ENCODE data around the gene HACD3.
A peak's percentile ranks its signal among the peaks of the same experiment; 100 is the strongest.

The HACD3 gene, protein sequence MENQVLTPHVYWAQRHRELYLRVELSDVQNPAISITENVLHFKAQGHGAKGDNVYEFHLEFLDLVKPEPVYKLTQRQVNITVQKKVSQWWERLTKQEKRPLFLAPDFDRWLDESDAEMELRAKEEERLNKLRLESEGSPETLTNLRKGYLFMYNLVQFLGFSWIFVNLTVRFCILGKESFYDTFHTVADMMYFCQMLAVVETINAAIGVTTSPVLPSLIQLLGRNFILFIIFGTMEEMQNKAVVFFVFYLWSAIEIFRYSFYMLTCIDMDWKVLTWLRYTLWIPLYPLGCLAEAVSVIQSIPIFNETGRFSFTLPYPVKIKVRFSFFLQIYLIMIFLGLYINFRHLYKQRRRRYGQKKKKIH

DNA sequence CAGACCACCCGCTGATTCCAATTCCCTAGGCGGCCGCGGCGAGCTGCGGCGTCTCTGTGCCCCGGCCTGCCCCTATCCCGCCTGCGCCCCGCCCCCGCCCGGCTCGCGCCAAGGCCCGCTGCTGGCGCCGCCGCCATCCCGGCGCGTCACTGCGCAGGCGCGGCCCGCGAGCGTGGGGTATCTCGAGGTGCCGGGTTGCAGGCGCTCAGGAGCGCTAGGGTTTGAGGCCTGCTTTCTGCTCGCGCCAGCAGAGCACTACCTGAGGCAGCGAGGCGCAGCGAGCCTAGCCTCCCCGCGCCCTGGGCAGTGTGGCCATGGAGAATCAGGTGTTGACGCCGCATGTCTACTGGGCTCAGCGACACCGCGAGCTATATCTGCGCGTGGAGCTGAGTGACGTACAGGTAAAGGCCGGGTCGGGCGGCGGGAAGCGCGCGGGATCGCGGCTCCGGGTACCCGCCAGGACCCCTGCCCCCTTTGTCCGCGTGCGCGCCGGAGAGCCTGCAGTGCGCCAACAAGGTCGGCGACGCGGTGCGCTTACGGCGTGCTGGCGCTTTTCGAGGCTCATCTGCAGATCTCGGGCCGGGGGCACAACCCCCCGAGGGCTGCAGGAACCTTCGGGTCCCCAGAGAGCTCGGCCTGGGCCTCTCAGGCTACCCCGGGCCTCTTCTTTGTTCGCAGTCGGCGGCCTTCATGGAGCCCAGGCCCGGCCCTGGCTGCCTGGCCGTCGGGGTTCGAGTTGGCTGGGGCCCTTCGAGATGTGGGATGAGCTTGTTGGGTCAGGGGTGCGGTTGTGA, at the start of gene HACD3:
HACD3 (plus strand) TSS at position 146 of the 794 bp plus-strand sequence; CDS start at position 315, 169 bp downstream.
- H3K4me1 Mint-ChIP-seq (ENCODE audit: low read depth), result peaks cover 39% of the 10 kb centered on the region
- no peaks in the 10 kb centered on the region for H3K27me3 Mint-ChIP-seq
- H3K4me3 Mint-ChIP-seq, result peak within 1 kb of the TSS; percentile 86
- H3K27ac Mint-ChIP-seq, result peak within 1 kb of the TSS; percentile 87
- H3K9me3 Mint-ChIP-seq, result no peaks in the 10 kb centered on the region
- H3K36me3 Mint-ChIP-seq (ENCODE audit: low read depth), result peaks cover 26% of the 10 kb centered on the region

DNA sequence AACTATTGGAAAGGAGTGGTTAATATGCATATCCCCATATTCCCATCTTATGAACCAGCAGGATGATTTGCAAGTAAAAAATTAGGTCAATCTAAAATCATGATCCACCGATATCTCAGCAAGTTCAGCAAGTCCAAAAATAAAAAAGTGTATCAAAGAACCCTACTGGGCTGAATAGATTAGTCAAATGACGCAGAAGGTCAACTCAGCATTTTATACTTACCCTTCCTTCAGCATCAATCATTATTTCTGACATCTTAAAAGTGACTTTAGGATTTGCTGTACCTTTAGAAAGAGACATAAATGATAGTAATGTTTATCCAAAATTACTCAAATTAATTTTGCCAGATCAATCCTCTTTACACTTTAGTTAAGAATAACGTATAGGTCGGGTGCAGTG, 45.4 kb upstream of the HACD3 start:
- H3K27me3 Mint-ChIP-seq, result no peaks in the 10 kb centered on the region
- H3K4me3 Mint-ChIP-seq, result no peak overlapping the region
- H3K9me3 Mint-ChIP-seq, result no peaks in the 10 kb centered on the region
- H3K27ac Mint-ChIP-seq, result no peak overlapping the region
- H3K4me1 Mint-ChIP-seq (ENCODE audit: low read depth), result no peaks in the 10 kb centered on the region
- H3K36me3 Mint-ChIP-seq (ENCODE audit: low read depth), result peaks cover 59% of the 10 kb centered on the region

DNA sequence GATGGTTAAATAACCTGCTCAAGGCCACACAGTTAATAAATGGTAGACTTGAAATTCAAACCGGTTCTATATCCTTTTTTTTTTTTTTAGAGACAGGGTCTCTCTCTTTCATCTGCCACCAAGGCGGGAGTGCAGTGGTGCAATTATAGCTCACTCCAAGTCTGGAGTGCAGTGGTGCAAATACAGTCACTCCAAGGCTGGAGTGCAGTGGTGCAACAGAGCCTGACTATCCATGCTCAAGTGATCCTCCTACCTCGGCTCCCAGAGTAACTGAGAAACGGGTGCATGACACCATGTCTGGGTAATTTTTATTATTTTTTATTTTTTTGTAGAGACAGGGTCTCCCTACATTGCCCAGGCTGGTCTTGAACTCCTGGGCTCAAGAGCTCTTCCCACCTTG, 36.2 kb upstream of the HACD3 start:
- Mint-ChIP-seq H3K27ac (no peak overlapping the region), H3K9me3 (no peaks in the 10 kb centered on the region), H3K4me3 (no peak overlapping the region), H3K4me1 (ENCODE audit: low read depth) (no peaks in the 10 kb centered on the region), H3K36me3 (ENCODE audit: low read depth) (peaks cover 52% of the 10 kb centered on the region), H3K27me3 (no peaks in the 10 kb centered on the region)

- no peaks in the 10 kb centered on the region for H3K27me3 Mint-ChIP-seq
- H3K27ac Mint-ChIP-seq, result no peak overlapping the region
- no peaks in the 10 kb centered on the region for H3K9me3 Mint-ChIP-seq
These were observed 20.9 kb upstream of the HACD3 start for GRCh38 chr15:65509321-65509720.

DNA sequence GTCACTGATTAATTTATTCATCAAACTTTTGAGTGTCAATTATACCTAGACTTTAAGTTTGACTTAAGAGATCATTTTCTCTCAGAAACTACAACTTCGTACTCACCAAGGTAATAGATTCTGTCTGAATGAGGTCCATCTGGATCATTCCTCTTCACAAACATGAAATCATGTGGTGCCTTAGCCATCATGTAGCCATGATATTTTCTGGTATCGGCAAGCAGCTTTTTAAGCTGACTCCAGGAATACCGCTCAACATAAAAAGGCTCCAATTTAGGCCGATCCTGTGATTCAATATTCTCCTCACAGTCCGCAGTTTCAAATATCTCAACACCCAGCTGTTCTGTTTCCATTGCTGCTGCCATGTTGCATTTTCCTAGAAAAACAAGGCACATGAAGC, 18.1 kb upstream of the HACD3 start:
- Mint-ChIP-seq H3K27ac (peak overlapping the region; percentile 40), H3K27me3 (no peaks in the 10 kb centered on the region), H3K36me3 (ENCODE audit: low read depth) (peaks cover 44% of the 10 kb centered on the region), H3K4me1 (ENCODE audit: low read depth) (peaks cover 51% of the 10 kb centered on the region), H3K4me3 (no peak overlapping the region), H3K9me3 (no peaks in the 10 kb centered on the region)

More at GRCh38 chr15:65509321-65509720, 20.9 kb upstream of the HACD3 start:
- H3K4me1 Mint-ChIP-seq (ENCODE audit: low read depth), result peaks cover 29% of the 10 kb centered on the region
- no peak overlapping the region for H3K4me3 Mint-ChIP-seq
- H3K36me3 Mint-ChIP-seq (ENCODE audit: low read depth), result peaks cover 50% of the 10 kb centered on the region

GRCh38 chr15:65512807-65513416, 17.4 kb upstream of the HACD3 start:
- Mint-ChIP-seq H3K4me1 (ENCODE audit: low read depth) (peaks cover 56% of the 10 kb centered on the region), H3K36me3 (ENCODE audit: low read depth) (peaks cover 41% of the 10 kb centered on the region), H3K27ac (peak overlapping the region; percentile 40), H3K27me3 (no peaks in the 10 kb centered on the region), H3K9me3 (no peaks in the 10 kb centered on the region), H3K4me3 (no peak overlapping the region)

DNA sequence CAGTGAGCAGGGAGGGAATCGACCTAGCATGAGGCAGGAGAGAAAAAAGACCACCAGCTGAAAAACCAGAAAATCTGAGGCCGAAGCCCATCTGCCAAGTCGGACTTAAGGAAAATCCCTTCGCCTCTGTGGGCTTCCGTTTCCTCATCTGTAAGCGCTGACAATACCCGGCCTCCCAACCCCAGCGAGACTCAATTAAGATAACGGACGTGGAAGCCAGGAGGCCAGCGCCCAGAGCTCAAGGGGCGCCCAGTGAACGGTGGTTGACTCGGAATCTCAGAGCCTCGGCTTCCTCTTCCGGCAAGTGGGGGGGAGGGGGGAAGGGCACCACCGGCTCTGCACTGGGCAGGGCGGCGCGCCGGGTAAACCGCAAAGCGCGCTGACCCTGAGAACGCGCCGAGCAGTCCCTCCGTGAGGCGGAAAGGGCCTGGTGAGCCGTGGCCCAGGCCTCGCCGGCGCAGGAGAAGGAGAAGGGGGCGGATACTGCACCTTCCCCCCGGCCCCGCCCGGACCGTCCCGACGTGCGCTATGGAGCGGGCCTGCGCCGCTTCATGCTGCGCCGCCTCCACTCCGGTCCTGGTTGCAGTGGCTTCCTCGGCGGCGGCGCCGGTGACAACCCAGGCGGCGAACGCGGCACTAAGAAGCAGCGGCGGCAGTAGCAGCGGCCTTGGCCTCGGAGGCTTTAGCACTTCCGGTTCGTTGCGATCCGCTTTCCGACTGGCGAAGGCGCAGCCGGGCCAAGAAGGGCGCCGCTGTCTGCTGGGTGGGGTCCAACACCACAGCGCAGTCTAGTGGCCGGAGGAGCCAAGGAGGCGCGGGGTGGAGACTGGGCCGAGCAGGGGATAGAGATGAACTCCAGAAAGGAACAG, 13.0 kb upstream of the HACD3 start, which contains the start of gene DPP8:
DPP8 (minus strand) TSS at position 693 of the 869 bp plus-strand sequence. CDS start 5,136 bp downstream, outside the sequence.
- Mint-ChIP-seq H3K27ac (peak within 1 kb of the TSS; percentile 93), H3K9me3 (no peaks in the 10 kb centered on the region), H3K27me3 (no peaks in the 10 kb centered on the region), H3K4me1 (ENCODE audit: low read depth) (peaks cover 42% of the 10 kb centered on the region), H3K36me3 (ENCODE audit: low read depth) (peaks cover 19% of the 10 kb centered on the region), H3K4me3 (peak within 1 kb of the TSS; percentile 92)

GRCh38 chr15:65517866-65518207, 12.4 kb upstream of the HACD3 start:
- Mint-ChIP-seq H3K36me3 (ENCODE audit: low read depth) (peaks cover 13% of the 10 kb centered on the region), H3K27me3 (peaks cover under 1% of the 10 kb centered on the region), H3K27ac (peak overlapping the region; percentile 93), H3K4me1 (ENCODE audit: low read depth) (peaks cover 37% of the 10 kb centered on the region), H3K4me3 (peak overlapping the region; percentile 92), H3K9me3 (no peaks in the 10 kb centered on the region)

DNA sequence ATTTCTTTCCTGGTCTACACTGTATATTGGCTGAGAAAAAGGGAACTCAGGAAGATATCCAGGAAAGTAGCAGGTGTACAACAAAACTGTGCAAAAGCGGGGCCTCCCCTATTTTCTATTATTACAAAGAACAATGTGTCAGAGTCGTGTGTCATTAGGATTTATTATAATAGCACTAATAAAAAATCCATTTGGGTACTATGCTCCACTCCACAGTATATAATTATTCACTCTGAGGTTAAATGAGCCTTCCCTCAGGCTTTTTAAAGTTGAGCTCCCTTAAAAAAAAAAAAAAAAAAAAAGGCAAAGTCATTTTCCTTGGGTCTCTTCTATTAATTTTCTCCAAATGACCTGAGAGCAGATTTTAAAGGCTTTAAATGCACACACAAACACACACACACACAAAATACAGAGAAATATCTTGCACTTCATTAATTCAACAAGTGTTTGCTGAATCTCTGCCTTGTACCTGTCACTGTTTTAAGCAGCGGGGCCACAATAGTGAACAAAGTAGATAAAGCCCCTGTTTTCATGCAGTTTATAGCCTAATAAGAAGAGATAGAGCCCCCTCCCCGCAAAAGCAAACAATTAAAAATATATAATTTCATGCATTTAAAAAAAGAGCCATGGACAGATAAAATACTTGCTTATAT, 11.5 kb upstream of the HACD3 start:
- Mint-ChIP-seq H3K9me3 (no peaks in the 10 kb centered on the region), H3K27me3 (peaks cover 3% of the 10 kb centered on the region), H3K4me3 (no peak overlapping the region), H3K27ac (no peak overlapping the region), H3K4me1 (ENCODE audit: low read depth) (peaks cover 30% of the 10 kb centered on the region), H3K36me3 (ENCODE audit: low read depth) (peaks cover 4% of the 10 kb centered on the region)

- no peak overlapping the region for H3K27ac Mint-ChIP-seq
- H3K36me3 Mint-ChIP-seq (ENCODE audit: low read depth), result no peaks in the 10 kb centered on the region
- no peak overlapping the region for H3K4me3 Mint-ChIP-seq
- H3K9me3 Mint-ChIP-seq, result no peaks in the 10 kb centered on the region
- H3K27me3 Mint-ChIP-seq, result peaks cover 3% of the 10 kb centered on the region
- H3K4me1 Mint-ChIP-seq (ENCODE audit: low read depth), result peaks cover 7% of the 10 kb centered on the region
These were observed 8.9 kb upstream of the HACD3 start for GRCh38 chr15:65521350-65521749.

- H3K4me3 Mint-ChIP-seq, result no peak overlapping the region
- no peaks in the 10 kb centered on the region for H3K36me3 Mint-ChIP-seq (ENCODE audit: low read depth)
- peaks cover 3% of the 10 kb centered on the region for H3K27me3 Mint-ChIP-seq
- no peaks in the 10 kb centered on the region for H3K9me3 Mint-ChIP-seq
- no peak overlapping the region for H3K27ac Mint-ChIP-seq
- no peaks in the 10 kb centered on the region for H3K4me1 Mint-ChIP-seq (ENCODE audit: low read depth)
These were observed 6.0 kb upstream of the HACD3 start for GRCh38 chr15:65524226-65524625.

DNA sequence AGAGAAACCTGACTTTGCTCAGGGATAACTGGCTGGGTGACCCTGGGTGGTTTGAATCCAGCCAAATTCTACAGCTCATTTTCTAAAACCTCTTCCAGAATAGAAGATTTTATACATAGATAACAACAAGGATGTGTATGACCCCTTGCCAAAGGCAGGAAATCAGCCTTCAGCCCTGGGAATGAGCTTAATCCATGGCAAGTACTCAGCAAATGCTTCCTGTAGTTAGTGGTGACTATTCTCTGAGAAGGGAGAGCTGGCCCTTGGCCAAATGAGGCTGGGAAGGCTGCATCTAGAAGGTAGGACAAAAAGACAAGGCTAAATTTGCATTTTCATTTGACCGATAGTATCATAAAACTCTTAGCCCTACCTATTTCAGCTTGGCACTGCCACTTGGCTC, 4.6 kb upstream of the HACD3 start:
- H3K36me3 Mint-ChIP-seq (ENCODE audit: low read depth), result no peaks in the 10 kb centered on the region
- peaks cover 7% of the 10 kb centered on the region for H3K4me1 Mint-ChIP-seq (ENCODE audit: low read depth)
- no peaks in the 10 kb centered on the region for H3K9me3 Mint-ChIP-seq
- H3K4me3 Mint-ChIP-seq, result no peak overlapping the region
- H3K27ac Mint-ChIP-seq, result no peak overlapping the region
- H3K27me3 Mint-ChIP-seq, result peaks cover 3% of the 10 kb centered on the region

DNA sequence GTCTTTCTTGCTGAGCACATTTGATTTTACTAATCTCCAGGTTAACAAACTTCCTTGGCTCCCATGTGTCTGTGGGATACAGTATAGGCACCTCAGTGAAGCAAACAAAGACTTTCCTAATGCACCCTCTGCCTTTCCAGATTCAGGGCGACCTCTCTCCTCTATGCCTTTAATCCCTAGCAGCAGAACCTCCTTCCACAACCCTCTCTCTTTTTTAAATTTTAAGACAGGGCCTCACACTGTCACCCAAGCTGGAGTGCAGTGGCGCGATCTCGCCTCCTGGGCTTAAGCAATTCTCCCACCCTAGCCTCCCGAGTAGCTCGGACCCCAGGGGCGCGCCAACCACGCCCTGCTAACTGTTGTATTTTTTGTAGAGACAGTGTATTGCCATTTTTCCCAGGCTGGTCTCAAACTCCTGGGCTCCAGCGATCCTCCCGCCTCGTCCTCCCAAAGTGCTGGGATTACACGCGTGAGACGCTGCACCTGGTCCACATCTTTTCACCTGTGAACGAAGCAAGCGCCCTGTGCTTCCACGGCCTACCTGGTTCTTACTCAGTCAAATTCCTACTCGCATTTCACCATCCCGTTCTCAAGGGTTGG, 1.7 kb upstream of the HACD3 start:
- no peaks in the 10 kb centered on the region for H3K27me3 Mint-ChIP-seq
- peaks cover 26% of the 10 kb centered on the region for H3K4me1 Mint-ChIP-seq (ENCODE audit: low read depth)
- H3K9me3 Mint-ChIP-seq, result no peaks in the 10 kb centered on the region
- H3K4me3 Mint-ChIP-seq, result no peak overlapping the region
- peaks cover 11% of the 10 kb centered on the region for H3K36me3 Mint-ChIP-seq (ENCODE audit: low read depth)
- no peak overlapping the region for H3K27ac Mint-ChIP-seq
